ENCODE measurements around the gene HTRA3.

Gene HTRA3

GRCh38 chr4:8224267-8224974 lies 45.1 kb upstream of the HTRA3 start:
- no peaks in the 10 kb centered on the region for H3K27me3 ChIP-seq (ENCODE audit: insufficient read depth, low read depth, severe bottlenecking)
- H3K9me3 ChIP-seq (ENCODE audit: severe bottlenecking) = no peaks in the 10 kb centered on the region
- no peak for TF ChIP-seq CTCF (IDR thresholded peaks at IDR 0.05; ENCODE audit: low read depth, low read length)
- H3K4me3 ChIP-seq (ENCODE audit: low read depth, low read length) = no peak overlapping the region
- H3K27ac ChIP-seq = no peak overlapping the region
- DNase-seq = no peak
- peaks cover 5% of the 10 kb centered on the region for H3K36me3 ChIP-seq

DNA sequence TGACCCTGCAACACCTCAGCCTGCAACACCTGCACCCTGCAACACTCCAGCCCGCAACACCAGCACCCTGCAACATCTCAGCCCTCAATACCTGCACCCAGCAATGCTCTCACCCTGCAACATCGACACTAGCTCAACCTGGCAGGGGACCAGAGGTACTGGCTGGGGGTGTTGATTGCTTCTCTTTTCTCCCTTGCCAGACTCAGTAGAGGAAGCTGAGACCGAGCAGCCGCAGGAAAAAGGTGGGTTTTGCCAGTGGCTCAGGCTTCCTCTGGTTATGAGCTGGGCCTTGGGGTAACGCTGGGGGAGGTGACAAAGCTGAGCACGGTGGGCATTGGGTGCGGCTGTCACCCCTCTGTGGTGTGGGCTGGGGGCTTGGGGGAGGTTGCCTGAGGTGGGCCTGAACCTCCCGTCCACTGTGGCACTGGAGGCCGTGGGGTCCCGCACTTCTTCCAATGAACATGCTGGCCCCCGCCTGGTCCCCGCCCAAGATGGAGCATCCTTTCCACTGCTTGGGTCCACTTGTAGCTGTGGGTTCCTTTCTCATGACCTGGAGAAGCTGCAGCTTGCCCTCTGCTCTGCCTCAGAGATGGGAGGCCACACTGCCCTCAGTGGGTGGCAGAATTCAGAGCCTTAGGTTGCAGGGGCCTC lies 44.5 kb upstream of the HTRA3 start:
- H3K36me3 ChIP-seq = peaks cover 5% of the 10 kb centered on the region
- no peak for DNase-seq
- TF ChIP-seq CTCF (IDR thresholded peaks at IDR 0.05; ENCODE audit: low read depth, low read length) = no peak
- H3K4me3 ChIP-seq (ENCODE audit: low read depth, low read length) = no peak overlapping the region
- no peaks in the 10 kb centered on the region for H3K9me3 ChIP-seq (ENCODE audit: severe bottlenecking)
- no peaks in the 10 kb centered on the region for H3K27me3 ChIP-seq (ENCODE audit: insufficient read depth, low read depth, severe bottlenecking)
- H3K27ac ChIP-seq = peak overlapping the region; percentile 75

- H3K27me3 ChIP-seq (ENCODE audit: insufficient read depth, low read depth, severe bottlenecking) = no peaks in the 10 kb centered on the region
- TF ChIP-seq CTCF (IDR thresholded peaks at IDR 0.05; ENCODE audit: low read depth, low read length) = no peak
- H3K9me3 ChIP-seq (ENCODE audit: severe bottlenecking) = no peaks in the 10 kb centered on the region
- no peak overlapping the region for H3K4me3 ChIP-seq (ENCODE audit: low read depth, low read length)
- peak; percentile 71 for DNase-seq
- peaks cover 5% of the 10 kb centered on the region for H3K36me3 ChIP-seq
- peak overlapping the region; percentile 75 for H3K27ac ChIP-seq
Observed at GRCh38 chr4:8225706-8226443, 43.7 kb upstream of the HTRA3 start.

DNA sequence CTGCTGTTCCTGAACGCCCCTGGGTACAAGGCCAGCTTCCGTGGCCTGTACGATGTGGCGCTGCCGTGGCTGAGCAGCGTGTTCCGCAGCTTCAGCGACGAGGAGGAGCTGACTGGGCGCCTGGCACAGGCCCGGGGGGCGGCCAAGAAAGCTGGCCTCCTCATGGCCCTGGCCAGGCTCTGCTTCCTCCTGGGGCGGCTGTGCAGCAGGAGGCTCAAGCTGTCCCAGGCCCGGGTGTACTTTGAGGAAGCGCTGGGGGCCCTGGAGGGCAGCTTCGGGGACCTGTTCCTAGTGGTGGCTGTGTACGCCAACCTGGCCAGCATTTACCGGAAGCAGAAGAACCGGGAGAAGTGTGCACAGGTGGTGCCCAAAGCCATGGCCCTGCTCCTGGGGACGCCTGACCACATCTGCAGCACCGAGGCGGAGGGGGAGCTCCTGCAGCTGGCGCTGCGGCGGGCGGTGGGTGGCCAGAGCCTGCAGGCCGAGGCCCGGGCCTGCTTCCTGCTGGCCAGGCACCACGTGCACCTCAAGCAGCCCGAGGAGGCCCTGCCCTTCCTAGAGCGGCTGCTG lies 42.3 kb upstream of the HTRA3 start:
- TF ChIP-seq CTCF (IDR thresholded peaks at IDR 0.05; ENCODE audit: low read depth, low read length) = no peak

DNA sequence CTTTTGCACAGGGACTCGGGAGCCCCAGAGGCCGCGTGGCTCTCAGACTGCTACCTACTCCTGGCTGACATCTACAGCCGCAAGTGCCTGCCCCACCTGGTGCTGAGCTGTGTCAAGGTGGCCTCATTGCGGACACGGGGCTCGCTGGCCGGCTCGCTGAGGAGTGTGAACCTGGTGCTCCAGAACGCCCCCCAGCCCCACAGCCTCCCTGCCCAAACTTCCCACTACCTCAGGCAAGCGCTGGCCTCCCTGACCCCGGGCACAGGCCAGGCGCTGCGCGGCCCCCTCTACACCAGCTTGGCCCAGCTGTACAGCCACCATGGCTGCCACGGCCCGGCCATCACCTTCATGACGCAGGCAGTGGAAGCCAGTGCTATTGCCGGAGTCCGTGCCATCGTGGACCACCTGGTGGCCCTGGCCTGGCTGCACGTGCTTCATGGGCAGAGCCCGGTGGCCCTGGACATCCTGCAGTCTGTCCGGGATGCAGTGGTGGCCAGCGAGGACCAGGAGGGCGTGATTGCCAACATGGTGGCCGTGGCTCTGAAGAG lies 41.7 kb upstream of the HTRA3 start:
- TF ChIP-seq CTCF (IDR thresholded peaks at IDR 0.05; ENCODE audit: low read depth, low read length) = no peak
- Histone ChIP-seq H3K4me3 (ENCODE audit: low read depth, low read length) (no peak overlapping the region), H3K9me3 (ENCODE audit: severe bottlenecking) (no peaks in the 10 kb centered on the region), H3K27me3 (ENCODE audit: insufficient read depth, low read depth, severe bottlenecking) (no peaks in the 10 kb centered on the region), H3K27ac (no peak overlapping the region; the same call in 1 of the 2 replicates), H3K36me3 (peaks cover 5% of the 10 kb centered on the region)
- DNase-seq = no peak

More for the DNA sequence above, 42.3 kb upstream of the HTRA3 start:
- H3K27ac ChIP-seq = peak overlapping the region; percentile 75
- H3K36me3 ChIP-seq = peaks cover 5% of the 10 kb centered on the region
- H3K27me3 ChIP-seq (ENCODE audit: insufficient read depth, low read depth, severe bottlenecking) = no peaks in the 10 kb centered on the region
- H3K9me3 ChIP-seq (ENCODE audit: severe bottlenecking) = no peaks in the 10 kb centered on the region
- DNase-seq = no peak
- H3K4me3 ChIP-seq (ENCODE audit: low read depth, low read length) = no peak overlapping the region
